HG02970 (cell line): ENCODE measurements around the gene TMEM239.
"Not testable (repeated sequence)": the region's sequence is repeated elsewhere in the genome, so short reads cannot be mapped to it uniquely, and the experiment has no call there.

ENCODE experiments used
- ATAC-seq: cut with Tn5 transposase; IDR thresholded peaks from one replicate; pipeline ENCODE4 v1.9.1; 2021; ENCODE audit warnings: mild to moderate bottlenecking, moderate library complexity, moderate number of reproducible peaks; ENCODE audit not compliant: unreplicated experiment, low FRiP score

The TMEM239 gene

DNA sequence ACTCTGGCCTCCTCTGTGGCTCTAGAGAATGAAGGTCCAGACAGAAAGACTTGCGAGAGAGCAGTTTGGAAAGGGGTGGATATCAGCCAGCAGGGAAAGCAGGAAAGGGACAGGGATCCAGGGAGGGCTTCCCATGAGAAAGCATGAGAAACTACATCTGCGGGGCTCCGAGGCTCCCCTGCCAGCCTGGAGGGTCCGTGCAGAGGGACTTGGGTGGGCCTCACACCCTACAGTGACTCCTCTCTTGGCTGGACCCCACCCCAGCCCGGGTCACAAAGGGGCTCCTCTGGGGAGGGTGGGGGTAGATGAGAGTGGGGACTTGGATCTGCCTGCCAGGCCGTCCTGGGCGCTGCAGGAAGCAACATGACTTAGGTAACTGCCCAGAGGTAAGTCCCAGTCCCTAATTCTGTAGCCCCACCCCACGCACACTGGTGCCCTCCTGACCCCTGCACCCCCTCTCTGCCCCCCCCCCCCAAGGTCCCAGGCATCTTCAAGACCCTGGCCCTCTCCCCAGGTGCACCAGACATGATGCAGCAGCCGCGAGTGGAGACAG is at the start of gene TMEM239:
Gene TMEM239 (plus strand): TSS at position 335 of the 553 bp plus-strand sequence. CDS start 191 bp downstream, at position 526.
- ATAC-seq: no peak

DNA sequence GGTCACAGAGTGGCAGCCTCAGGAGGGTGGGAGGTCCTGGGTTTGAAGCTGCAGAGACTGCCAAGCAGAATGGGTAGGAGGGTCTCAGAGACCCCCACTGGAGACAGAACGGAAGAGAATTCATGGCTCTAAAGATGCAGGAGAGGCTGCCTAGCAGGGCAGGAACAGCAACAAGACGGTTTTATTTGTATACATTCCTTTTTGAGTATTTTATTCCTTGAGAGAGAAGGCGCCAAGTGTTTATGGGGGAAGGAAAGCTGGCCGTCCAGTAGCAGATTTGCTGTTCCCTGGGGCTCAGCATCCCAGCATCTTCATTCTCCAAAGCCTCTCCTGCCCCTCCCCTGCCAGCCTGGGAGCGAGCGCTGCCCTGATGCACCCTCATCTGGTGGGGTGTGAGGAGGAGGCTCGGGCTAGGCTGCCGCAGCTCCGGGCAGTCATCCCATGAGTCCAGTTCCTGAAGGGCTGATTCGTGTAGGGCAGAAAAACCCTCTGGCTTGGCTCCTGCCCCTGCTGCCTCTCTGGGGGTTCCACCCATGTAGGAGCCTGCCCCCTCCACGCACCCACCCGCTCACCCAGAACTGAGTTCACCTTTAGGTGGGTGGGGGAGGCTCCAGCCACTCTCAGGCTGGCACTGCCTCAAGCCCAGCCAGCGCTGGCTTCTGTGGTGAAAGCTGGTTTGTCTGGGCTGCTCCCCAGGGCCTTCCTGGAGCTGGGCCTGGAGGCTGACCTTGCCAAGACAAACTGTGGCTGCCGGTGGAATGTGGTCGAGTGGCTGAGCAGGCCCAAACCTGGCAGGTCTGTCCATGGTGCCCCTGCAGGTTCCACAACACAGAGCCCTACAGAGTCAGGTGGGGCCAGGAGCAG is 48.2 kb upstream of the TMEM239 start:
- ATAC-seq: no peak

DNA sequence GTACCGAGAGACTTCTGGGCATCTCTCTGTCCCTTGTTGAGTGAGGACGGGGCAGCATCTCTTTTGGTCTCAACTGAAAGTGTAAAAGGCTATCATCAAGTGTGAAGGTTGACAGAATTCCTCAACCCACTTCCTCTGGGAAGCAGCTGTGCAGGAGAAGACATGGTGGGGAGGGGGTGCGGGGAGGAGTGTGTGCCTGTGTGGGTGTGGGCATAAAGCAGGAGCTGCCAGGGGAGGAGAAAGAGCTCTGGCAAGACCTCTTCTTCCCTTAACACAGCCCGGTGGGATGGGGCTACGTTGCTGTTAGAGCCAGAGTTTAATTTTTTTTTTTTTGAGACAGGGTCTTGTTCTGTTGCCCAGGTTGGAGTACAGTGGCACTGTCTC is 47.5 kb upstream of the TMEM239 start:
- no peak for ATAC-seq

DNA sequence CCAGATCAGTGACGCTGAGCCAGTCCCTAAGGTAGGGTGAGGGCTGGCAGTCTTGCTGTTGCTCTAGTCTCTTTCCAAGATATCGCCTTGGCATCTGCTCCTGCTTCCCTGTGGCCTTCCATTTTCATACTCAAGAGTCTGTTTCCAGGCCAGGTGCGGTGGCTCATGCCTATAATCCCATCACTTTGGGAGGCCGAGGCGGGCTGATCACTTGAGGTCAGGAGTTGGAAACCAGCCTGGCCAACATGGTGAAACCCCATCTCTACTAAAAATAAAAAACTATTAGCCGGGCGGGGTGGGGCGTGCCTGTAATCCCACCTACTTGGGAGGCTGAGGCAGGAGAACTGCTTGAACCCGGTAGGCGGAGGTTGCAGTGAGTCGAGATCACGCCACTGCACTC is 46.1 kb upstream of the TMEM239 start:
- ATAC-seq: not testable (repeated sequence)

DNA sequence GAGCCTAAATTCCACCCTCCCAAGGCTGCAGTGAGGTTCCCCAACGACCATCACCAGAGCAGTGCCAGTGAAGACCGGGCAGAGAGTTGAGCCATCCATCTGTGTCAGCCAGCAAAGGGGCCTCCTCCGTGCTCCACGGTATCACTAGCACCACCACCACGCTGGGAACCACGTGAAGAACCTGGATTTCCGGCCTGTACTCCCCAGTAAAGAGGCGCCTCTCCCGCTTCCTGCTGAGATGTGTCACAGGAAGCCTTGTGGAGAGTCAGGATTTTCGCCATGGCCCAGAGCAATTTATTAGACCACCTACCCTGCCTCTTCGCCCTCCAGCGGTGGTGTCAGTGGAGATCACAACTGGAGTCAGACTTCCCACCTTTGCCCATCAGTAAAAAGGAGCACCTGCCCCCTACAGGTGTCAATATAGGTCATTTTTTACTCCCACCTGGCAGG is 44.5 kb upstream of the TMEM239 start:
- ATAC-seq: no peak

DNA sequence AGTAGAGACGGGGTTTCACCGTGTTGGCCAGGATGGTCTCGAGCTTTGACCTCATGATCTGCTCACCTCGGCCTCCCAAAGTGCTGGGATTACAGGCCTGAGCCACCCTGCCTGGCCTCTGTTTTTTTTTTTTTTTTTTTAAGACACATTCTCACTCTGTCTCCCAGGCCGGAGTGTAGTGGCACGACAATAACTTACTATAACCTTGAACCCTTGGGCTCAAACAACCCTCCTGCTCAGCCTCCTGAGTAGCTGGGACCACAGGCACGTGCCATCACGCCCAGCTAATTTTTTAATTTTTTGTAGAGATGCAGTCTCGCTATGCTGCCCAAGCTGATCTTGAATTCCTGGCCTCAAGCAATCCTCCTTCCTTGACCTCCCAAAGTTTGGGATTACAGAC is 42.4 kb upstream of the TMEM239 start:
- no peak for ATAC-seq

DNA sequence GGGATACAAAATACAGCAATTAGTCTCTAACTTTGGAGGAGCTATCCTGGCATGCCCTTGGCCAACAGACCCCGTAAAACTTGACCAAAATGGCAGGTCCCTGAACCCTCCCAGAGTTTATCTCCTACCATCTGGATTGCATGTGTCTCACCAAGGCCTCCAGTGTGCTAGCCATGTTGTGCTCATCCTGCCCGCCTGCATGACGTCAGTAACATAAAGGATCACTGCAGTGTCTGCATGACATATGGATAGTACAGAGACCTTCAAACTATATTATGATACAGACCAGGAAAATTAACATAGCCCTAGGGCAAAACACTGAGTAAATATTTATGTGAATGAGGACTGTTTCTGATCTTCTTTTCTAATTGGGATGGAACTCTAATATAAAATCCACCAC is 41.0 kb upstream of the TMEM239 start:
- no peak for ATAC-seq

DNA sequence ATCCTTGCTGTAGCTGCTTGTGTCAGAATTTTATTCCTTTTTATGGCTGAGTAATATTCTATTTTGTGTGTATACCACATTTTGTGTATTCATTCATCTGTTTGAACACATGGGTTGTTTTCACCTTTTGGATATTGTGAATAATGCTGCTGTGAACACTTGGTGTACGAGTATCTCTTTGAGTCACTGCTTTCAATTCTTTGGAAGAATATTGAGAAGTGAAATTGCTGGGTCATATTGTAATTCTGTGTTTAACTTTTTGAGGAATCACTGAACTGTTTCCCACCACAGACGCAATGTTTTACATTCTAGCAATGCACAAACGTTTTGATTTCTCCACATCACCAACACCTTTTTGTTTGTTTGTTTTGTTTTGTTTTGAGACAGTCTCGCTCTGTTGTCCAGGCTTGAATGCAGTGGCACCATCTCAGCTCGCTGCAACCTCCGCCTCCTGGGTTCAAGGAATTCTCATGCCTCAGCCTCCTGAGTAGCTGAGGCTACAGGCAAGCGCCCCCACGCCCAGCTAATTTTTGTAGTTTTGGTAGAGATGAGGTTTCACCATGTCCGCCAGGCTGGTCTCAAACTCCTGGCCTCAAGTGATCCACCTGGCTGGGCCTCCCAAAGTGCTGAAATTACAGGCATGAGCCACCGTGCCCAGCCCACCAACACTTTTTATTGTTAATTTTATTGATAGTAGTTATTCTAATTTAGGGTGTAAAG is 37.4 kb upstream of the TMEM239 start:
- no peak for ATAC-seq

DNA sequence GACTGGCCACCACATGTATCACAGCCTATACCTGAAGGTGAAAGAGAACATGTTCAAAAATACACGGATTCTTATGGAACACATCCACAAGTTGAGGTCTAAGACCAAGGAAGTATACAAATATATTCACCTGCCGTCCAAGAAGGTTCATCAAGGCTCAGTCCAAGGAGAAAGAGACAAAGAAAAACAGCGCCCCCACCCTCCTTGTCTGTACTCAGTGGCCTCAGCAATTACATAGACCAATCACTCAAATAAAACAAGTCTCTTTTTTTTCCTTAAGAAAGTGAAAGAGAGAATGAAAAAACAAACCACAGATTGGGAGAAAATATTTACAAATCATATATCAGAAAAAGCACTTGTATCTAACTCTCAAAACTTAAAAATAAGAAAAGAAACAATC is 35.2 kb upstream of the TMEM239 start:
- ATAC-seq: no peak

DNA sequence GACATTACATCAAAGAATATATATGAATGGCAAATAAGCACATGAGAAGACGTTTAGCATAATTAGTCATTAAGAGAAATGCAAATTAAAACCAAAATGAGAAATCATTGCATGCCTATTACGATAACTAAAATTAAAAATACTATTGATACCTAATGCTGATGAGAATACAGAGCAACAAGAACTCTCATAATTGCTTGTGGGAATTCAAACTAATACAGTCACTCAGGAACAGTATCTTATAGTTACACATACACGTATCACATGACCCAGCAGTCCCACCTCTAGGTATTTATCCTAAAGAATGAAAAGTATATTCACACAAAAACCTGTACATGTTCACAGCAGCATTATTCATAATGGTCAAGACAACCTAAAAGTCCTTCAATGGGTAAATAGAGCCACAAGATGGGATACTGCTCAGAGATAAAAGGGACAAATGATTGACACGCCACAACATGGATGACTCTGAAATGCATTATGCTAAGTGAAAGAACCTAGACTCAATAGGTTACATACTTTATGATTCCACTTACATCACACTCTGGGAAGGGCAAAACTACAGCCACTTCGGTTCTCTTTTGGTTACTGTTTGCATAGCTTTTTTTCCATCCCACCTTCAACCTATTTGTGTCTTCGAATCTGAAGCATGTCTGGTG is 32.1 kb upstream of the TMEM239 start:
- no peak for ATAC-seq

DNA sequence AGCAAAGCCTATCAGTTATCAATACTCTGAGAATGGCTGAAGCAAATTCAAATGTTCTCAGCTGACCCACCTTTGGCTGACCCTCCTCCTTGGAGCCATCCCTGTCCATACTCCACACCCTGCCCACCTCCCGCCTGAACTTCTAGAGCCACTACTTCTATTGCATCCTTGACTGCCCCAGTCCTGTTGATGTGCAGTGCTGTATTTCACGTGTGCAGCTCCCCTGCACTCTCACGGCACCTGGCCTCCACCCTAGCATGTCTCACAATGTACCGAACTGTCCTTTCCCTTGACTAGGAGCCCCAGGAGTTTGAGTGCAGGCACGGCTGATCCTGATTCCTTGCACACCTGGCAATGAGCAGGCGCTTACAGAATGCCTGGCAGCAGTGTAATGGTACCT is 22.7 kb upstream of the TMEM239 start:
- no peak for ATAC-seq

DNA sequence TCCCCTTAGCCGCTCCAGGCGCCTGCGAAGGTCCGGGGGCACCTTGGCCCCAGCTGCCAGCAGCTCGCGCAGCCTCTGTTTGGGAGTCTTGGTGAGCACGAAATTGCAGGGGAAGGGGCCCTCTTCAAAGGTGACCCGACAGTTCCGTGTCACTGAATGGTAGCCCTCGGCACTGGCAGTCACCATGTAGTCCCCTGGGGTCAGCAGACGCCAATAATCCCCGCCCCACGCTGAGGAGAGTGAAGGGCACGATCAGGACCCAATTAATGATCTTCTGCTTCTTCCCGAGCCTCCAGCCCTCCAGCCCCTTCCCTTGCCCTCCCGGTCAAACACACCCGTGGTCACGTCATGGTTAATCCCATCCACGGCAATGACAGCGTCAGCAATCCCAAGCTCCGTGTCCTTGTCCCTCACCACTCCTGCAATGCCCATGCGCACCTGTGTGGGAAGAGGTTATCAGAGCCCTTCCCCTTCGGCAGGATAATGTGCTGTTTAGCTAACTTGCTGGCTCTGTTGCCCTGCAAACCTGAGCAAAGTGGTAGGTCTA is 21.9 kb upstream of the TMEM239 start:
- ATAC-seq: no peak

DNA sequence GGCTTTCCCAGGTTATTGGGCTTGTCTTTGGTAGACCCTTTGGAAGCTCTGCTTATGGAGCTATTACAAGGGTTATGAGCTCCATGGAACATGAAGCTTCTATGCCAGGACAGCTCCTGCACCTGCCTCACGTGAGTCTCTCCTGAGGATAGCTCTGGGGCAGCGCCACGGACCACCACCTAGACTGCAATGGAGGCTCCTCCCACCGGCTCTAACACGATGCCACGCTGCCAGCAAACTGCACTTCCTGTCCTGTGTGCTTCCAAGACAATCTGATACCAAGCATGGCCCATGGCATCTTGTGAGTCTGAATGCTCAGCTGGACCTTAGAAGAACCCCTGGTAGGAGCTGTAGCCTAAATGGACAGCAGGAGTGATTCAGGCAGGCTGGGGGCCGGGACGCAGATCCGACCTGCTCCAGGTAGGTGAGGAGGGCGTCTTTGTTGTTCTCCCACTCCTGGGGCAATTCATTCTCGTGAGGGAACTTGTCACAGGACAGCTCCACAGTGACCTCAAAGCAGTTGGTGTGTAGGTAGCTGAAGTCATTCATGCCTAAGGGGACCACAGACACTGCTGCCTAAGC is 21.2 kb upstream of the TMEM239 start:
- ATAC-seq: no peak

DNA sequence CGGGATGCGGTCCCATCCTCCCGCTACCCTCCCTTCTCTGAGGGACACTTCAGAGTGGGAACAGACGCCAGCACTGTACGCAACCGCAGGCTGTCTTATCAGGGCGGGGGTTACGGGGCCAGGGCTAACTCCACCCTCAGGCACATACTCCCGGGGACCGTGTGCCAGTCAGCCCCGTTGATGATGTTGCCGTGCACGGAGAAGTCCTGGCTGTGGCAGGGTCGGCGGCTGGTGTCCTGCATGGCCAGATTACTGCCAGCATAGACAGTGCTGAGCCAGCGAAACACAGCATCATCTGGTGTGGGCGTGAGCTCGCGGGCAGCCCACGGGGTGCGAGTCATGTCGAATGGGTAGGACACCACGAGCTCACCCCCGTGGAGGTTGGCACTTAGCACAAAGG is 20.7 kb upstream of the TMEM239 start:
- ATAC-seq: no peak

DNA sequence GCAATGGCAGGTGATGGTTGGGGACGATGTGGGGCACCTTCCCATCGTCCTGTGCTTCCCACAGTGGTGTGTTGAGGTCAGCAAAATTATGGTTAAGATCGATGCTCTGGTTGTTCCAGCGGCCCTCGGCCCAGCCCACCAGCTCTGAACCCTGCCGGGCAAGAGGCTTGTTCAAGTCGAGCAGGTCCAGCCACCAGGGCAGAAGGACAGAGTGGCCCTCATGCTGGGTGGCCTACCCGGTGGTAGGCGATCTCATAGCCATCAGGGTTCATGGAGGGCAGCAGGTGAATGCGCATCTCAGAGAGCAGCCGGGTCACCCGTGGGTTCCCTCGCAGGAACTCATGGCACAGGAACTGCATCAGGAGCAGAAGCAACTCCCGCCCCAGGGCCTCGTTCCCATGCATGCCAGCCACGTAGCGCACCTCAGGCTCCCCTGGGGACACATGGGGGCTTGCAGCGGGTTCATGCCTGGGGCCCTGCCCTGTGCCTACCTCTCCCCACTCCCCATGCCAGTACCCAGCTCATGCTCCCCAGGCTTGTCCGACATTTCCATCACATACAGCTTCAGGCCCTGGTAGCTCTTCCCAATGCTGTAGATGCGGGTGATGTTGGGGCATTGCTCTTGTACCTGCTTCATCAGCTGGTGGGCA is 20.0 kb upstream of the TMEM239 start:
- no peak for ATAC-seq

DNA sequence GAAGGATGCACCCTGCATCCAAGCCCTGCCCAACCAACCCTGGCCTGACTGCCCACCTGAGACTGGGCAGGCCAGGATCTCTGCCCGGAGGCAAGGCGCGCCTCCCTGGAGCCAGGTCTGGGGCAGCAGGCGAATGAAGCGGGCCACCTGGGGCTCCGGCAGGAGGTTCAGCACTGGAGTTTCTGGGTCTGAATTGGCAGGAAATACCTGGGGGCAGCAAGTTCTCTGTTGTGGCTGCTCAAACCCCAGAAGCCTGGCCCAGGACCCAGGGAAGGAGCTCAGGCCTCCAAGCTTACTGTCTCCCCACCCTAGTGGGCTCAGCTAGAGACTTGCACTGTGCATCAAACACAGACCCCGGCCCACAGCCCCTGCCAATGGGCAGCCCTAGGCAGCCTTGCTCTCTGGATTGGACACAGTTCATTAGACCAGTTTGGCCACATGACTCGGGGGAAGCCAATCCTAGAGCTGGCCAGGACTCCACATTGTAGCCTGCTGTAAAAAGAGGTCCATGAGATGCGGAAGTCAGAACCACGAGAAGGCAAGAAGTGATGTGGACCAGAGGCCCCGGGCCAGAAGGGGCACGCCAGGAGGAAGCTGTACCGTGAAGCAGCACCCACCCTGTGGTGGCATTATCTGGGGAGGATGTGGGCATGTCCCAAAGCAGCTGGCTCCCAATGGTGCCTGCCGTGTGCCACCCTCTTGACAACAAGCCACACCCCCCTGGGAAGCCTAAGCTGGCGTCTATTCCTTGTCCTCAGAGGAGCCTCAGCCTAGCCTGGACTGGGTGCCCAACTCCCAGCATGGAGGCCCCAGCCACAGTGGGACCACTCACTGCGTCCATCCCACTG is 18.8 kb upstream of the TMEM239 start:
- no peak for ATAC-seq

DNA sequence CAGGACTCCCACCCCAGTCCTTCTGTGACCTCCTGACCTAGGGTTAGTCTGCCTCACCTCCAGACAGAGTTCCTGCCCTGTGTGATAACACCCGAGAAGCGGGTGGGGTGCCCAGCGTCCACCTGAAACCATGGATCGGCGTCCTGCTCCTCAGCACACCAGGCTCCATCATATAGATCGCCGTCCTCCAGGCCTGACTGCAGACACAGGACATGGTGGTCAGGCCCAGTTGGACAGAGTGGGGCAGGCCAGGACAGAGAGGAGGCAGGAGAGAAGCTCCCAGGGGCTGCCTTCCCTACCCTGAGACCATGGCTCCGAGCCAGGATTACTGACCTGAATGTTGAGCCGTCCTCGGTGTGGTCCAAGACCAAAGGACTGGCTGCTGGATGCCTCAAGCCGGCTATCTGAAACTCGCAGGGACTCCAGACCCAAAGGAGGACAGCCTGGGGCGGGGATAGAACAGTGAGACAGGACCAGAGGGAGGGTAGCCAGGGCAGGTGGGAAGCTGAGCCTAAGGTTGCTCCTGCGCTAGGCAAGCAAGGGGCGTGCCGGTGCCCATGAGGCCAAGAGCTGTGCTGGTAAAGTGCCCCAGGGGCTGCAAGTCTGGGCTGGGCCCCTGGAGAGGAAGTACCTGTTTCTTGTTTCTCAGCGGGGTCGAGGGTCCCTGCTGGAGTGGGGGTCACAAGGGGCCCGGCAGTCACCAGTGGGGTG is 17.9 kb upstream of the TMEM239 start:
- no peak for ATAC-seq

DNA sequence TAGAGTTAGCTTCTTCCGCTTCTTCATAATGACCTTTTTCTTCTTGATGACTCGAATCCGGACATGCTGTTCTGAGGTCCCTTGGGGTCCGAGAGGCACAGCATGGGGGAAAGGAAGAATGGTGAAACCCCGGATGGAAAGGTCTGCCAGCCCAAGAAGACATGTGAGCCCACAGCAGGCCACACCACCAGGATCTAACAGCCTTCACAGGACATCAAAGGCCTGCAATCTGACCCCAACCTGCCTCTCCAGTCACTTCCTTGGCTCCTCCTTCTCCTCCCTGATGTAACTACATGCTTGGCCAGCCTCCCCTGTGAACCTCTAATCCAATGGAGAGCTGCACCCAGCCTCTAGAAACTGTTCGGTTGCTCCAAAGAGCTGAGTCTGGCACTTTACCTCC is 17.4 kb upstream of the TMEM239 start:
- ATAC-seq: no peak
